HG02852 (cell line): ENCODE results near the gene SPACA5.
"Not testable (repeated sequence)": the region's sequence is repeated elsewhere in the genome, so short reads cannot be mapped to it uniquely, and the experiment has no call there.

Experiments used
- ATAC-seq: cut with Tn5 transposase; IDR thresholded peaks from one replicate; pipeline ENCODE4 v1.9.1; 2021; ENCODE audit warnings: mild to moderate bottlenecking, moderate library complexity; ENCODE audit not compliant: unreplicated experiment

The SPACA5 gene

DNA sequence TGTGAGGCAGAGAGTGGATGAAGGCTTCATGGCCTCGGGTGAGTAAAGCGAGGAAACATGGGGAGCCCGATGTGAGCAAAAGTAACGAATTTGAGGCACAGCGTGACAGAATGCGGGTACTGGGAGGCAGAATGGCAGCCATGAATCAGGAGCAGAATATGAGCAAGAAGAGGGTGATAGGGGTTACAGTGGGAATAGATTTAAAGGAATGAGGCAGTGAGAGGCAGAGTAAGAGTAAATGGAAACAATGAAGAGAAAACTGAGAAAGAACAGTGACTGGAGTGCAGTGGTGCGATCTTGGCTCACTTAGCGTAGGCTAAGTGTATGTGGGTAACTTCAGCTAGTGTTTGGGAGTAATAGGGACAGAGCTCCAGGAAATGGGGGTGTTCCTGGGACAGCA, at the start of gene SPACA5:
Gene SPACA5, plus strand, starts transcription at position 301 of the 400 bp plus-strand sequence. CDS start 815 bp downstream, outside the sequence.
- ATAC-seq: not testable (repeated sequence)

- not testable (repeated sequence) for ATAC-seq
These were observed 48.6 kb upstream of the SPACA5 start for GRCh38 chrX:47958206-47958605.

GRCh38 chrX:47958761-47959342, 47.9 kb upstream of the SPACA5 start:
- ATAC-seq: no peak

- no peak for ATAC-seq
These were observed 46.4 kb upstream of the SPACA5 start for GRCh38 chrX:47960406-47960805.

- ATAC-seq: not testable (repeated sequence)
These were observed 45.0 kb upstream of the SPACA5 start for GRCh38 chrX:47961830-47962229.

DNA sequence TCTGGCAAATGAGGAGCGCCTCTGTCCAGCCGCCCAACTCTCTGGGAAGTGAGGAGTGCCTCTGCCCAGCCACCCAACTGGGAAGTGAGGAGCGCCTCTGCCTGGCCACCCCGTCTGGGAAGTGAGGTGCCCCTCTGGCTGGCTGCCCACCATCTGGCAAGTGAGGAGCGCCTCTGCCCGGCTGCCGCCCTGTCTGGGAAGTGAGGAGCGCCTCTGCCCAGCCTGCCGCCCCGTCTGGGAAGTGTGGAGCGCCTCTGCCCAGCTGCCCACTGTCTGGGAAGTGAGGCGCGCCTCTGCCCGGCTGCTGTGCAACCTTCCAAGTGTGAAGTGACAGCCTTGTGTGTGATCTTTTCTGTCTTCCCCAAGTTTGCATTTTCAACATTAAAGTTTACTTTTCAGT, 41.3 kb upstream of the SPACA5 start:
- ATAC-seq: not testable (repeated sequence)

DNA sequence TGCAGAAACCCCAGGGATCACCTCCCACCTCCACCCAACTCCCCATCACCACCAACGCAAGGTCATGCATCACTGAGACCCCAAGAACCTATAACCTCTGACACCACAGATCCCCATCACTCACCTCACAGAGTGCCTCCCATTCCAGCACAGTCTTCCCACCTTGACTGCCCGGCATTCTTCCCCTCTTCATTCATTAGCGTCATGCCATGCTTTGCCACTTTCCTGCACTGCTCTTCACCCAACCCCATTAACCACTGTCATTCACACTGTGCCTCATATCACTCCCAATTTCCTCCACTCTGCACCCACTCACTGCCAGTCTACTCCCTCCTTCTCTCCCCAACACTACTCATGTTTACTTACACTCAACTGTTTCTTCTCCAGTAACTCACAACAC, 33.6 kb upstream of the SPACA5 start:
- ATAC-seq: no peak

GRCh38 chrX:47976254-47977151, 30.3 kb upstream of the SPACA5 start:
- ATAC-seq: no peak

- ATAC-seq: no peak
These were observed 15.3 kb upstream of the SPACA5 start for GRCh38 chrX:47991263-47992094.

DNA sequence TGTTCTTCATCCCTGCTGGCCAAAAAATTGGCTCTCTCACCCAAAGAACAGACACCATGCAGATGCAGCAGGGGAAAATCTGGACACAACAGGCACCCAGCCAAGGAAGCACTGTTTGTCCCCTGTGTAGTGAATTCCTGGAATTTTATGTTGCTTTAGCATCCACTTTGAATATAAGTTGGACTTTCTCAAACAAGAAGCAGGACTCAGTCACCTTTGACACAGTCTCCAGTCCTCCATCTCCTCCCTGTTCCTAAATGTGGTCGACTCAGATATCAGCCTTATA, 14.8 kb upstream of the SPACA5 start:
- ATAC-seq: no peak

DNA sequence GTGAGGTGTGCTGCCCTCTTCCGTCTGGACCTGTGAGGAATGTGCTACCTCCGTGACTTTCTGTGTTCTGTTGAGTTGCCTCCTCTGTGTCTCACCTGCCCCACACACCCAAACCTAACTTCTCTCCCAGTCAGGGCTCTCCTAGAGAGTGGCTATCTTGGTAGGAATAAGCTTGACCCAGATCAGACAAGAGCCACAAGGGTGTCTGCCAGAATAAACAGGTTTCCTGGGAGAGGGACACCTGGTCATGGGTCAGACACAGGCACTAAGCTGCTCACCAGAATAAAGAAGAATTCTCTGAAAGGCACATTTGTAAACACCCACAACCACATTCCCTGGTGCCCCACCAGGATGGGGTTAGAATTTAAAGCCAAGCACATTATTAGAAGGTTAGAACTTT, 14.1 kb upstream of the SPACA5 start:
- no peak for ATAC-seq

- ATAC-seq: no peak
These were observed 5.5 kb upstream of the SPACA5 start for GRCh38 chrX:48001260-48001659.

- no peak for ATAC-seq
These were observed 4.5 kb upstream of the SPACA5 start for GRCh38 chrX:48002319-48002718.

DNA sequence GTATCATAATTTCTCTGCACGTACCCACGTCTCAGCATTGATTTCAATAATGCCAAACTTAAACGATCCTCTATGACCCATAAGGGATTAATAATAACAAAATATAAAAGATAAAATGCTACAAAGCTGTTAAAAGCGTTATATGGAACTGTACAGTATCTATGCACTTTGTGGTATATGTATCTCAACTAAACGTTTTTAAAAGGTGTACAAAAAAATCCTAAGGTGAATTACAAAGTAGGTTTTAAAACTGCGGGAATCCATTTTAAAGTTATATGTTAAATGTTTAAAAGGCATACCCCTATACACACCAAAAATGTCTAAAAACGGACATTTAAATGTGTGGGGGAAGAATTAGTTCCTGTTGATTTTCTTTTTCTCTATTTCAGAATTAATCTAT, 3.9 kb upstream of the SPACA5 start:
- ATAC-seq: no peak

GRCh38 chrX:48003367-48003757, 3.4 kb upstream of the SPACA5 start:
- no peak for ATAC-seq

- peak; percentile 95 for ATAC-seq
These were observed 2.9 kb upstream of the SPACA5 start, which contains the start of gene ZNF182 for GRCh38 chrX:48003758-48004457. ZNF182 (minus strand) TSS chrX:48003989; CDS start chrX:48002609, 1,380 bp downstream.

DNA sequence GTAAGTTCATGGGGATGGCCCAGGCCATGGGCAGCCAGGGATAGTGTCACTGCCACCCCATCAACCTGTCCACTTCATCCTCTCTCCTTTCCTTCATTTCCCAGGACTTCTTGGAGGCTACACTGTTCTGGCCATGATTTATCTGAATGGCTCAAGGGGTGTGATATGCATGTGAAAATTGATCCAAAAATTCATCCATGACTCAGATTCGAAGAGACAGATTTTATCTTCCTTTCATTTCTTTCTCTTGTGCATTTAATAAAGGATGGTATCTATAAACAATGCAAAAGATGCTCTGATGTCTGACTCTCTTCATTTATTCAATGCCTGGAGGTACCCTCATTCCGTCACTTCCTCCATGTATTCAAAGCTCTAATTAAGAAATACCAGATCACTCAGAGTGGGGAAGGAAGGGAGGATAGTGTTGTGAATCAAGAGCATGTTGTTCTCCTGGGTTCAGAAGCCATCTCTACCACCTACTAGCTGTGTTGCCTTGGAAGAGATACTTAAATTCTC, 2.7 kb downstream of the SPACA5 start:
- ATAC-seq: not testable (repeated sequence)

DNA sequence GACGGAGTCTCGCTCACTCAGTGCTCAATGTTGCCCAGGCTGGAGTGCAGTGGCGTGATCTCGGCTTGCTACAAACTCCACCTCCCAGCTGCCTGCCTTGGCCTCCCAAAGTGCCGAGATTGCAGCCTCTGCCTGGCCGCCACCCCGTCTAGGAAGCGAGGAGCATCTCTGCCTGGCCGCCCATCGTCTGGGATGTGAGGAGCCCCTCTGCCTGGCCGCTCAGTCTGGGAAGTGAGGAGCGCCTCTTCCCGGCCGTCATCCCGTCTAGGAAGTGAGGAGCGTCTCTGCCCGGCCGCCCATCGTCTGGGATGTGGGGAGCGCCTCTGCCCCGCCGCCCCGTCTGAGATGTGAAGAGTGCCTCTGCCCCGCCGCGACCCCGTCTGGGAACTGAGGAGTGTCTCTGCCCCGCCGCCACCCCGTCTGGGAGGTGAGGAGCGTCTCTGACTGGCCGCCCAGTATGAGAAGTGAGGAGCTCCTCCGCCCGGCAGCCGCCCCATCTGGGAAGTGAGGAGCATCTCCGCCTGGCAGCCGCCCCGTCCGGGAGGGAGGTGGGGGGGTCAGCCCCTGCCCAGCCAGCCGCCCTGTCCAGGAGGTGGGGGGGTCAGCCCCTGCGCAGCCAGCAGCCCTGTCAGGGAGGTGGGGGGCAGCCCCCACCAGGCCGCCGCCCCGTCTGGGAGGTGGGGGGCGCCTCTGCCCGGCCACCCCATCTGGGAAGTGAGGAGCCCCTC, 10.0 kb downstream of the SPACA5 start:
- not testable (repeated sequence) for ATAC-seq

GRCh38 chrX:48019892-48020291, 13.1 kb downstream of the SPACA5 start:
- ATAC-seq: not testable (repeated sequence)

DNA sequence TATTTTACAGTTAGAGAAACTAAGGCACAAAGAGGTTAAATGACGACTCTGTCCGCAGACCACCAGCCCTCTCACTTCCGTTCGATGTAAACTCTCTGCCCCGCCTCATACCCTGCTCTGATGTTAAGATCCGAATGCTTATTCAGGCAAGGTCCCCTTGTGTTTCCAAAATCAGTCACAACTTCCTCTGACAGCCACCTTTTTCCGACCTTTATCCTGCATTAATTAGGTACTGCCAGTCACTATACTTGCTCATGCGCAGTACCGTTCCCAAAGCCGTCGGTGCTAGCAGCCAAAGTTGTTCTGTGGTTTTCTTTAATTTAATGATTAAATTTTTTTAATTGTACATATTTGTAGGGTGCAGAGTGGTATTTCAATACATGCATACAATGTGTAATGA, 13.7 kb downstream of the SPACA5 start:
- not testable (repeated sequence) for ATAC-seq
